Ectodermal cell (in vitro differentiated cells): ENCODE measurements around the gene SFT2D1.

Experiments used
- H3K27ac ChIP-seq: 2 replicates; pipeline ENCODE4 v1.7.0; 2013; ENCODE audit warnings: mild to moderate bottlenecking, low read depth, low read length; ENCODE audit not compliant: insufficient read depth, poor library complexity, severe bottlenecking
- H3K27me3 ChIP-seq: 2 replicates; pipeline ENCODE4 v1.7.0; 2013; ENCODE audit warnings: mild to moderate bottlenecking, low read length; ENCODE audit not compliant: insufficient read depth, control insufficient read depth, poor library complexity, severe bottlenecking
- H3K36me3 ChIP-seq: one replicate; pipeline ENCODE4 v1.7.0; 2013; ENCODE audit warnings: low read length; ENCODE audit not compliant: control insufficient read depth, insufficient read depth
- H3K4me1 ChIP-seq: one replicate; pipeline ENCODE4 v1.7.0; 2013; ENCODE audit warnings: low read length; ENCODE audit not compliant: control insufficient read depth, insufficient read depth
- H3K4me3 ChIP-seq: 2 replicates; pipeline ENCODE4 v1.7.0; 2013; ENCODE audit warnings: low read depth, low read length, control low read depth; ENCODE audit not compliant: insufficient read depth
- H3K9me3 ChIP-seq: 2 replicates; pipeline ENCODE4 v1.7.0; 2013; ENCODE audit warnings: mild to moderate bottlenecking, low read length, moderate library complexity; ENCODE audit not compliant: control insufficient read depth
- WGBS, 2 experiments: methylation state at CpG; one replicate each; pipeline ENCODE4 v1.1.7; 2013; ENCODE audit warnings: missing lambda C conversion rate in 2 of 2; 5-methylcytosine and 5-hydroxymethylcytosine counted together

Gene SFT2D1

GRCh38 chr6:166336847-166337246, 5.5 kb downstream of the SFT2D1 start:
- WGBS, 2 experiments, result 92% methylated on average over 3 of the region's 3 CpGs
- Histone ChIP-seq H3K4me3 (no peak overlapping the region), H3K27me3 (no peaks in the 10 kb centered on the region), H3K4me1 (no peaks in the 10 kb centered on the region), H3K36me3 (no peaks in the 10 kb centered on the region), H3K9me3 (no peaks in the 10 kb centered on the region), H3K27ac (no peak overlapping the region)

- Histone ChIP-seq H3K36me3 (no peaks in the 10 kb centered on the region), H3K27ac (no peak overlapping the region), H3K9me3 (no peaks in the 10 kb centered on the region), H3K27me3 (no peaks in the 10 kb centered on the region), H3K4me3 (no peak overlapping the region), H3K4me1 (no peaks in the 10 kb centered on the region)
- WGBS, 2 experiments, result 93 to 95% methylated on average over 11 of the region's 11 CpGs
Measured at GRCh38 chr6:166335378-166336302, 6.7 kb downstream of the SFT2D1 start.

- Histone ChIP-seq H3K4me3 (no peak overlapping the region), H3K9me3 (no peaks in the 10 kb centered on the region), H3K36me3 (no peaks in the 10 kb centered on the region), H3K4me1 (no peaks in the 10 kb centered on the region), H3K27me3 (no peaks in the 10 kb centered on the region), H3K27ac (no peak overlapping the region)
- WGBS, 2 experiments, result 96 to 98% methylated on average over 8 of the region's 8 CpGs
Measured at GRCh38 chr6:166334878-166335277, 7.5 kb downstream of the SFT2D1 start.

- H3K4me1 ChIP-seq, result no peaks in the 10 kb centered on the region
- 89 to 92% methylated on average over 23 of the region's 23 CpGs for WGBS, 2 experiments
- H3K27ac ChIP-seq, result no peak overlapping the region
- H3K4me3 ChIP-seq, result no peak overlapping the region
- H3K36me3 ChIP-seq, result no peaks in the 10 kb centered on the region
- no peaks in the 10 kb centered on the region for H3K9me3 ChIP-seq
- no peaks in the 10 kb centered on the region for H3K27me3 ChIP-seq
Measured at GRCh38 chr6:166333172-166333995, 9.0 kb downstream of the SFT2D1 start.

GRCh38 chr6:166331503-166332415, 10.6 kb downstream of the SFT2D1 start:
- H3K9me3 ChIP-seq, result no peaks in the 10 kb centered on the region
- no peak overlapping the region for H3K4me3 ChIP-seq
- no peaks in the 10 kb centered on the region for H3K27me3 ChIP-seq
- no peak overlapping the region for H3K27ac ChIP-seq
- no peaks in the 10 kb centered on the region for H3K36me3 ChIP-seq
- WGBS, 2 experiments, result 85 to 88% methylated on average over 7 to 9 of the region's 13 CpGs
- no peaks in the 10 kb centered on the region for H3K4me1 ChIP-seq

- H3K4me3 ChIP-seq, result no peak overlapping the region
- H3K27me3 ChIP-seq, result no peaks in the 10 kb centered on the region
- no peak overlapping the region for H3K27ac ChIP-seq
- no peaks in the 10 kb centered on the region for H3K4me1 ChIP-seq
- peaks cover 9% of the 10 kb centered on the region for H3K36me3 ChIP-seq
- WGBS, 2 experiments, result 33 to 36% methylated on average over 11 of the region's 11 CpGs
- H3K9me3 ChIP-seq, result no peaks in the 10 kb centered on the region
Measured at GRCh38 chr6:166330612-166331011, 11.7 kb downstream of the SFT2D1 start.

GRCh38 chr6:166325383-166326042, 16.8 kb downstream of the SFT2D1 start:
- Histone ChIP-seq H3K9me3 (no peaks in the 10 kb centered on the region), H3K27me3 (no peaks in the 10 kb centered on the region), H3K27ac (no peak overlapping the region), H3K4me3 (no peak overlapping the region), H3K36me3 (peaks cover 13% of the 10 kb centered on the region), H3K4me1 (no peaks in the 10 kb centered on the region)
- 90 to 94% methylated on average over 6 of the region's 6 CpGs for WGBS, 2 experiments

- Histone ChIP-seq H3K27me3 (no peaks in the 10 kb centered on the region), H3K36me3 (peaks cover 13% of the 10 kb centered on the region), H3K9me3 (no peaks in the 10 kb centered on the region), H3K4me1 (no peaks in the 10 kb centered on the region), H3K27ac (no peak overlapping the region), H3K4me3 (no peak overlapping the region)
- WGBS, 2 experiments, result 86 to 95% methylated on average over 5 of the region's 5 CpGs
Measured at GRCh38 chr6:166323395-166323794, 18.9 kb downstream of the SFT2D1 start.
